ENCODE results near the gene SLC25A39.
"Not testable (repeated sequence)": the region's sequence is repeated elsewhere in the genome, so short reads cannot be mapped to it uniquely, and the experiment has no call there.

SLC25A39 gene

DNA sequence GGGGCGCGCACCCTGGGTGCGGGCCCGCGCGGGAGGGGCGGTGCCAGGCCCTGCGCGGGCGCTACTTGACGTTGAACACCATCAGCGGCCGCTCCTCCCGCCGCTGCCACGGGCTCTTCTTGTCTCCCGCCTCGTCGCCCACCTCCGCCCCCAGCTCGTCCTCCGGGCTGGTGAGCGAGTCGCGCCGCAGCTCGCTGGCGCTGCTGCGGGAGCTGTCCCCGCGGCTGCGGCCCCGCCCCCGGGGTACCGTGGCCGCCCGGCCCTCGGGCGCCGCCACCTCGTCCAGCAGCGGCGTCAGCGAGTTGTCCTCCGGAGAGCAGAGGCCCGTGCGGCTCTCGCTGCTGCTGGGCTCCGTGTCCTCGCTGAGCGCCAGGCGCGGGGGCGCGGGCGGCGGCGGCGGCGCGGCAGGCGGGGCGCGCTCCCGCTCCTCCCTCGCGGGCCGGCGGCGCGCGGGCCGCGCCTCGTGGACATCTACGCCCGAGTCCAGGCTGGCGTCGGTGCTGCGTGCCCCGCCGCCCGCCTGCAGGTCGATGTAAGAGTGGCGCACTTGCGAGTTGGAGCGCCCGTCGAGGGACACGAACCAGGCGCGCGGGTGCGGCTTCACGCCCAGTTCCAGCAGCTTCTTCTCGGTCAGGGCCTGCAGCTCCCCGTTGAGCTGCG is 29.2 kb upstream of the SLC25A39 start:
- no peak for FAIRE-seq

DNA sequence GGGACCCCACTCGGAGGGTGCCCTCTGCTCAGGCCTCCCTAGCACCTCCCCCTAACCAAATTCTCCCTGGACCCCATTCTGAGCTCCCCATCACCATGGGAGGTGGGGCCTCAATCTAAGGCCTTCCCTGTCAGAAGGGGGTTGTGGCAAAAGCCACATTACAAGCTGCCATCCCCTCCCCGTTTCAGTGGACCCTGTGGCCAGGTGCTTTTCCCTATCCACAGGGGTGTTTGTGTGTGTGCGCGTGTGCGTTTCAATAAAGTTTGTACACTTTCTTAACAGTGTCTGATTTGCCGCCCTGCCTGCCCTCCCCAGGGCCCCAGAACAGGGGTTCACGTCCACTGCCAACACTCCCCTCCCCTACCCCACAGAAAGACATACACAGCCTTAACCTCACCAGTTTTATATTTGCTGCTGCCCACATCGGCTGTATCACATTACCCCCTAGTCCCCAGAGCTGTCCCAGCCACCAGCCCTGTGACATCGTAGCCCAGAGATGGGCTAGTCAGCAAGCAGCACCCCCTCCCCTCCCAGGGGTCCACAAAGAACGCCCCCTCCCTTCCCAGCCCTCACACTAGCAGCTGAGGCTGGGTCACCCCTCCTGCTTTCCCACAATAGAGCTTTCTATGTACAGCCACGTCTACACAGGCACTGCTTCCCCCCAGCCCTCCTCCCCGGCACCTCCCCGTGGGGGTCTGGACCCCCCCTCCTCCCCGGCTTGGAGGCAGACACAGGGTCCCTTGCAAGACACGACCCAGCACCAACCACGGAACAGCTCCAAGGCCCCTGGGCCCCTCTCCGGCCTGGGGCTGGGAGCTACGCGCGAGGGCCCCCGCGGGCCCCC is 28.4 kb upstream of the SLC25A39 start:
- FAIRE-seq, result no peak

DNA sequence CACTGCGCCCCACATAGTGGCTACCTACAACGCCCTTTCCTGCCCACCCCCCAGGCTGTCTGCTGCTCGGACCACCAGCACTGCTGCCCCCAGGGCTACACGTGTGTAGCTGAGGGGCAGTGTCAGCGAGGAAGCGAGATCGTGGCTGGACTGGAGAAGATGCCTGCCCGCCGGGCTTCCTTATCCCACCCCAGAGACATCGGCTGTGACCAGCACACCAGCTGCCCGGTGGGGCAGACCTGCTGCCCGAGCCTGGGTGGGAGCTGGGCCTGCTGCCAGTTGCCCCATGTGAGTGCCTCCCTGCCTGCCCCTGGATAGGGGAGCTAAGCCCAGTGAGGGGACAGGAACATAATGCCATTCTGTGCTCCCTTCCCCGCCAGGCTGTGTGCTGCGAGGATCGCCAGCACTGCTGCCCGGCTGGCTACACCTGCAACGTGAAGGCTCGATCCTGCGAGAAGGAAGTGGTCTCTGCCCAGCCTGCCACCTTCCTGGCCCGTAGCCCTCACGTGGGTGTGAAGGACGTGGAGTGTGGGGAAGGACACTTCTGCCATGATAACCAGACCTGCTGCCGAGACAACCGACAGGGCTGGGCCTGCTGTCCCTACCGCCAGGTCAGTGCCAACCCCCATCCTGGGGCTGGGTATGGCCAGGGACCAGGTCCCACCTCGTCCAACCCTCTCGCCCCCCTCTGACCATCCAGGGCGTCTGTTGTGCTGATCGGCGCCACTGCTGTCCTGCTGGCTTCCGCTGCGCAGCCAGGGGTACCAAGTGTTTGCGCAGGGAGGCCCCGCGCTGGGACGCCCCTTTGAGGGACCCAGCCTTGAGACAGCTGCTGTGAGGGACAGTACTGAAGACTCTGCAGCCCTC is 27.6 kb upstream of the SLC25A39 start:
- FAIRE-seq, result no peak

DNA sequence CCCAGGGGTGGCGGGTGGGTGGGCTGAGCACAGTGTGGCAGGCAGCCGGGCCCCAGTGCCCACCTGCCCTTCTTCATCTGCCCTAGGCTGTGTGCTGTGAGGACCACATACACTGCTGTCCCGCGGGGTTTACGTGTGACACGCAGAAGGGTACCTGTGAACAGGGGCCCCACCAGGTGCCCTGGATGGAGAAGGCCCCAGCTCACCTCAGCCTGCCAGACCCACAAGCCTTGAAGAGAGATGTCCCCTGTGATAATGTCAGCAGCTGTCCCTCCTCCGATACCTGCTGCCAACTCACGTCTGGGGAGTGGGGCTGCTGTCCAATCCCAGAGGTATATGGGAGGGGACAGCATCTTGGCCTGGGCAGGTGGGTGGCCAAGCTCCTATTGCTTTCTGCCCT is 26.8 kb upstream of the SLC25A39 start:
- no peak for FAIRE-seq

DNA sequence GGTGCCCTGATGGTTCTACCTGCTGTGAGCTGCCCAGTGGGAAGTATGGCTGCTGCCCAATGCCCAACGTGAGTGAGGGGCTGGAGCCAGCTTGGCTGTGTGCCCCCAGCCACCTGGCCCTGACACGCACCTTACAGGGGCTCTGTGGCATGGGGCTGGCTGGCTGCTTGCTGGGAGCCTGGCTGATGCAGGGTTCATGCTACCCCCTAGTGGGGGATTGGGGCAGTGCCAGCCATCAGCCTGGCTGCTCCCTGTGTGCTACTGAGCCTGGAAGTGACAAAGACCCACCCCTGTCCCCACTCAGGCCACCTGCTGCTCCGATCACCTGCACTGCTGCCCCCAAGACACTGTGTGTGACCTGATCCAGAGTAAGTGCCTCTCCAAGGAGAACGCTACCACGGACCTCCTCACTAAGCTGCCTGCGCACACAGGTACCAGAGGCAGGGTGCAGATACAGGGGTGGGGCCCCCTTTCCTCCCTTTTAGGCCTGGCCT is 26.2 kb upstream of the SLC25A39 start:
- FAIRE-seq, result no peak

DNA sequence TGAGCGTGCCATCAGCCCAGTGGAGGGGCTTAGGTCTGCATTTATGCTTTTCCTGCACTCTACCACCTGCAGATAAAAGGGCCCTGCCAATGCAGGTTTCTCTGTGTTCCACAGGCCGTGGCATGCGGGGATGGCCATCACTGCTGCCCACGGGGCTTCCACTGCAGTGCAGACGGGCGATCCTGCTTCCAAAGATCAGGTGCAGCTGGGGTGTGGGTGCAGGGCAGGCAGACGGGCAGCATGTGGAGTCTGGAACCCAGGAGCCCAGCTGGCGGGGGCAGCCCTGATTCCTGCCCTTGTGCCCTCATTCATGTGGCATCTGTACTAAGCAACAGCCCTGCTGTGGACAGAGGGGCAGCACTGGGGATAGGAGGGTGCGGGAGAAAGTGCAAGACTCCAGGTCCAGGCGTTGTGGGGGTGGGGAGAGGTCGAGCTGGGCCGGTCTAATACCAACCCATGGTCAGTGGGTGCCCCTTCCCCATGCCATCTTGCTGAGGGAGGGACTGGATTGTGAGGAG is 25.0 kb upstream of the SLC25A39 start:
- FAIRE-seq, result no peak

DNA sequence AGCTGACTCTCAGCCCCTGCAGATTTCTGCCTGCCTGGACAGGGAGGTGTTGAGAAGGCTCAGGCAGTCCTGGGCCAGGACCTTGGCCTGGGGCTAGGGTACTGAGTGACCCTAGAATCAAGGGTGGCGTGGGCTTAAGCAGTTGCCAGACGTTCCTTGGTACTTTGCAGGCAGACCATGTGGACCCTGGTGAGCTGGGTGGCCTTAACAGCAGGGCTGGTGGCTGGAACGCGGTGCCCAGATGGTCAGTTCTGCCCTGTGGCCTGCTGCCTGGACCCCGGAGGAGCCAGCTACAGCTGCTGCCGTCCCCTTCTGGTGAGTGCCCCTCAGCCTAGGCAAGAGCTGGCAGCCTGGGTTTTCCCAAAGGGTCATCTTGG is 24.4 kb upstream of the SLC25A39 start:
- no peak for FAIRE-seq

DNA sequence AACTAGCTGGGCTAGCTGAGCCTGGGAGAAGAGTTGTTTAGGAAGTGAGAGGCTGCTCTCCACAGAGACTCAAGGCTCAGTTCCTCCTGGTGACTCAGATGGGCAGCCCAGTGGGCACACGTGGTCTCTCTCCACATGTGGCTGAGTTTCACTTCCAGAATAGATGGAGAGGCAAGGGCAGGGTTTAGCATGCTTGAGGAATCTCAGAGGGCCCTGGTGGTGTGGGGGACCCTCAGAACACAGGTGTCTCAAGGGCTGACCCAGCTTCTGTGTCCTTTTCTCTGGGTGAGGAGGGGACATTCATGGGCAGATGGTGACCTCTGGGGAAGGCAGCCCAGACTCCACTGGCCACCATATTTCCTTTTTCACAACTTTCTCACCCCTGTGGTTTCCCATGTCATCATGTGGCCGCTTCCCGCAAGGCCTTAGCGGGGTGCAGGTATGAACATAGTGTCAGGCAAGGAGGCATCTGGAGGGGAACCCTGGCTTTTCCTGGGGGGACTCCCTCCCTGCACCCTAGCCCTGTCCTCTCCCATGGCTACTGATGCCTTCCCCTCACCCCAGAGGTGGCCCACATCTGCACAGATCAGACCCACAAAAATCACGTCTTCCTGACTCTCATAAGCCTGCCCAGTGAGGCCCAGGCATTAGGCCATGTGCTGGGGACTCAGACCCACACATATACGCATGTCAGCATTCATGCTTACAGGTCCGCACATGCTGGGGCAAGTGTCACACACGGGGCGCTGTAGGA is 23.8 kb upstream of the SLC25A39 start:
- no peak for FAIRE-seq

DNA sequence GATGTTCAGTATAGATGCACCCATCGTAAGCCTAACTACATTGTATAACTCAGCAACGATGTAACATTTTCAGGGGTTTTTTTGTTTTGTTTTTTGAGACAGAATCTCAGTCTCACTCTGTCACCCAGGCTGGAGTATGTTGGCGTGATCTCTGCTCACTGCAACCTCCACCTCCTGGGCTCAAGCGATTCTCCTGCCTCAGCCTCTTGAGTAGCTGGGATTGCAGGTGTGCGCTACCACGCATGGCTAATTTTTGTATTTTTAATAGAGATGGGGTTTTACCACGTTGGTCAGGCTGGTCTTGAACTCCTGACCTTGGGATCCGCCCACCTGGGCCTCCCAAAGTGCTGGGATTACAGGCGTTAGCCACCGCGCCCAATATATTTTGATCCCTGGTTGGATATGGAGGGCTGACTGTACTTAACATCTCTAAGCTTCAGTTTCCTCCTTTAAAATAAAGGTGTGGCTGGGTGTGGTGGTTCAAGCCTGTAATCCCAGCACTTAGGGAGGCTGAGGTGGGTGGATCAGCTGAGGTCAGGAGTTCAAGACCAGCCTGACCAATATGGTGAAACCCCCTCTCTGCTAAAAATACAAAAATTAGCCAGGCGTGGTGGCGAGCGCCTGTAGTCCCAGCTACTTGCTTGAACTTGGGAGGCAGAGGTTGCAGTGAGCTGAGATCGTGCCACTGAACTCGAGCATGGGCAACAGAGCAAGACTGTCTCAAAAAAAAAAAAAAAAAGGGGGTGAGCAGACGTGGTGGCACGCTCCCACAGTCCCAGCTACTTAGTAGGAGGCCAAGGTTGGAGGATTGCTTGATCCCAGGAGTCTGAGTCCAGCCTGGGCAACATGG is 22.8 kb upstream of the SLC25A39 start:
- not testable (repeated sequence) for FAIRE-seq

DNA sequence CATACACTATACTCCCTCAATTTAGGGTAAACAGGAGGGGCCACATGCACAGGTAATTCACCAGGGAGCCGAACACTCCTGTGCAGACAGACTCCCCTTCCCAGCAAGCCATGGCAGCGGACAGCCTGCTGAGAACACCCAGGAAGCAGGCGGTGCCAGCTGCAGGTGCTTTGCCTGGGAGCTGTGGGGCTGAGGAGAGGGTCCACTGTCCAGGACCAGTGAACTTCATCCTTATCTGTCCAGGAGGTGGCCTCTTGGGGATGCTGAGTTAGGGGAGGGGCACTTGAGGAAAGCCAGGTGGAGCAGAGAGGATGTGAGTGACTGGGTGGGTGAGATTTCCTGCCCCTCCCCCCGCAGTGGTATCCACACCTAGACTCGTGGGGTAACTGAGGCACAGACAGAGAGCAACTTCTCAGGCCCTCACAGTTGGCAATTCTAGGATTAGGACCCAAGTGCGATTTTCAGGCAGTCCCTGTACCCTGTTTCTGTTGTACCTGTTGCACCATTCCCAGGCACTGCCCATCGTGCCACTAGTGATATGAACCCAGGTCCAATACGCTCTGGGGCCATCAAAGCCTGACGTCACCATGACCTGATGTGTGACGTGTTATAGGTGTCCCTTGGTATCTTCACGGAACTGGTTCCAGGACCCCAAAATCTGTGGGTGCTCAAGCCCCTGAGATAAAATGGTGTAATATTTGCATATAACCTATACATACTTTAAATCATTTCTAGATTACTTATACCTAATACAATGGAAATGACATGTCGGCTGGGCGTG is 21.6 kb upstream of the SLC25A39 start:
- no peak for FAIRE-seq

DNA sequence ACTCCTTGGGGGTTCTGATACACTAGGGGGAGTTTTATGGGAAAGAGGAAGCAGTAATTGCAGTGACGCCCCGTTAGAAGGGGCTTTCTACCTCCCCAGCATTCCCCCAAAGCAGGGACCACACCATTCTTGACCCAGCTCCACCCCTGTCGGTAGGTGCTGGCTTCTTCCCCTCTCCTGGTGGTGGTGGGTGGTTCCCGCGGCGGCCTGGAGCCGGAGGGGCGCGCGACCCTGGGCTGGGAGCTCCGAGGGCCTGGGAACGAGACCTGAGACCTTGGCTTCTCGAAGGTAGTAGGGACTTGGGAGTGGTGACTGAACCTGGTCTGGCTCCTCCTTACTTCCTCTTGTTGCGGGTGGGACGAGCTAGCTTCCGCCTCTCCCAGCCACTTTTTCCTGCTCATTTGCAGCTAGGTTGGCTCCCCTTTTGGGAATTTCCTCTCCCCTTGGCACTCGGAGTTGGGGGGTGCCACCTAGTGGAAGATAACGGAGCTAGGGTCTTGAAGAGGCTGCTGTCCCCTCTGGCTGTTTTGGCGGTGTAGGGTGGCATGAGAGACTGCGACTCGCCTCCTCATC is 20.9 kb upstream of the SLC25A39 start:
- FAIRE-seq, result no peak

DNA sequence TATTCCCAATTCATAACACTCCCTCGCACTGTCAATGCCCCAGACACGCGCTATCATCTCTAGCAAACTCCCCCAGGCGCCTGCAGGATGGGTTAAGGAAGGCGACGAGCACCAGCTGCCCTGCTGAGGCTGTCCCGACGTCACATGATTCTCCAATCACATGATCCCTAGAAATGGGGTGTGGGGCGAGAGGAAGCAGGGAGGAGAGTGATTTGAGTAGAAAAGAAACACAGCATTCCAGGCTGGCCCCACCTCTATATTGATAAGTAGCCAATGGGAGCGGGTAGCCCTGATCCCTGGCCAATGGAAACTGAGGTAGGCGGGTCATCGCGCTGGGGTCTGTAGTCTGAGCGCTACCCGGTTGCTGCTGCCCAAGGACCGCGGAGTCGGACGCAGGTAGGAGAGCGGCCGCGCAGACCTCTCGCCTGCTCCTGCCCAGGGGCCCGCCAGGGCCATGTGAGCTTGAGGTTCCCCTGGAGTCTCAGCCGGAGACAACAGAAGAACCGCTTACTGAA is 20.4 kb upstream of the SLC25A39 start, which contains the start of gene GRN:
TSS of gene GRN (plus strand) at position 364 of the 515 bp plus-strand sequence. CDS start 3,863 bp downstream, outside the sequence.
- peak; percentile 95 for FAIRE-seq

DNA sequence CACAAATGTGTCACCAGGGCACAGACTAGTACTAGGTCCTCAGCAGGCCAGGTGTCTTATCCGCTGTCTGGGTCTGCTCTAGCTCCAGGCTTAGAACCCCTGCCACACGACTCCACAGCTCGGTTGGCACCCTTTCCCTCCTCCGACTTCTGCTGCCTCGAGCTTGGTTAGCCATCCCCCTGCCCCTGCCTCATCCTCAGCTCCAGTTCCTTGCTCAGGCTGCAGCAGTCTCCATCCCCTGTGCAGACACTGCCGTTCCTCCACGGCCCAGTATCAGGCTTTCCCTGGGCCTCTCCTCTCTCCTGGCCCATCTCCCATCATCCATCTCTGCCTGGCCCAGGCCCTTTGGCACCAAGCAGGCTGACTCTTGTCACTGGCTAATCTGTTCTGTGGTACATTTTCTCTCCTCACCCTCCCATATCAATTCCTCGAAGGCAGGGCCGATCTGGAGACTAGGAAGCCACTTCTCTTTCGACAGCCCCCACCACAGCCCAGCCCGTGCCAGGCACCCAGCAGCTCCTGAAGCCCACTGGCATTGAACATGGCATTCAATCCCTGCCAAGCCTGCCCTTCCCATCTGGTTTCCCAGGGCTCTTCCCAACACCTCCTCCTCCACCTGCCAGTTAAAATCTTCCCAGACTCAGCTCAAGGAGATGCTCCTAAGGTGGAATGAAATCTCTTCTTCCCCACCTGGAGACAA is 19.0 kb upstream of the SLC25A39 start:
- FAIRE-seq, result no peak

DNA sequence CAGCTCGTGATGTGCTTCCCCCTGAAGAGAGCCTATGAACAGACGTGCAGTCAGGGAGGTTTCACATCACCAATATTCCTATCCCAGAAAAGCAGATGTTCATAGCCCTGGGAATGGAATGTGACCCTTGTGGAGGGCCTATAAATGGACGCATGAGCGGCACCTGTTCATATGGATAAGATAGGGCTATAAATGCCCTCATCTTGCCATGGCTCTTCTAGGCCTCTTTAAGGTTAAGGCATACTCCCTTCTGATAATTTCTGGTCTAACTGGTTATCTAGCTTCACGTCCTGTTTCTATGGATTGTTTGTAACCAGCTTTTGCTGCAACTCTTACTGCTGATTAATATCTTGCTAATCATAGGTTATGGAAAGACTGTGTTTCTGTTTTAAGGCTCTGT is 15.9 kb upstream of the SLC25A39 start:
- FAIRE-seq, result not testable (repeated sequence)

DNA sequence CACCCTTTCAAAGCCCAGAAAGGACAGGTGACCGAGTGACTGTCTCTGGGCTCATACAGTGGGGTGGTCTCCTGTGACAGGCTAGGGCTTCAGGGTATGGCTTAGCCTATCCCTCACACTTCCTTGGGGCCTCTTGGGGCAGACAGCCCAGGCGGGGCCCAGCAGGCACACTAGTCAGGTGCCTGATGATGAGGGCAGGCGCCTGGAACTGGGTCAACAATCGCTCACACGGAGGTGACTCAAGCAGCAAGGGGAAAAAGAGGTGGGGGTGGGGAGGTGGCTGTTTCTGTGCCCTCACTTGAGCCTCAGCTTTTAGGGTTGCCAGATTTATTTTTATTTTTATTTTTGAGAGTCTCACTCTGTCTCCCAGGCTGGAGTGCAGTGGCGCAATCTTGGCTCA is 14.1 kb upstream of the SLC25A39 start:
- no peak for FAIRE-seq

DNA sequence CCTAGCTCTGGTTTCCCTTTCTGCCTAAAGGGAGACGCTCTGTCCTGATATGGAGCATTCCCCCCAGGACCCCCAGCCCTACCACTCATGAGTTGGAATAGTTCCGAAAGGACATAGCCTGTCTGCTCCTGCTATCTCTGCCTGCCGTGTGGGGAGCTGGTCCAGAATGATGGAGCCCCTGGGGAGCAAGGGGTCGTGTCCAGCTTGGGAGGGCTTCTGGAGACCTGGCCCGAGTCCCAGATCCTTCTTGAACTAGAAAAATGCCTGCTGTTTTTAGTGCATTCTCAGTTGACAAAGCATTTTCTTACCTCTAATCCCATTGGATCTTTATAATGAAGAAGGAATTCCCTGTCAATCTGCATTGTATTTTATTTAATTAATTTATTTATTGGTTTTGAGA is 11.3 kb upstream of the SLC25A39 start:
- FAIRE-seq, result no peak

DNA sequence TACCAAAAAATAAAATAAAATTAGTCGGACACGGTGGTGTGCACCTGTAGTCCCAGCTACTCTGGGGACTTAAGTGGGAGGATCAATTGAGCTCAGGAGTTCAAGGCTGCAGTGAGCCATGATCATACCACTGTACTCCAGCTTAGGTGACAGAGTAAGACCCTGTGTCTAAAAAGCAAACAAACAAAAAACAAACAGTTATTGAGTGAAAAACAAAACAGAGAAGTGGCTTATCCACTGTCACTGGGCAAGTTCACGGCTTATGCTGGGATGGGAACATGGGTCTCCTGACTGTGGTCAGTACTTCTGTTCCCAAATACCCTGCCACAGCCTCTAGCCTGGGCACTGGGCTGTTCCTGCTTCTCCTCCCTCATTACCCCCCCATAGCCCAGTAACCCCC is 10.9 kb upstream of the SLC25A39 start:
- FAIRE-seq, result no peak

DNA sequence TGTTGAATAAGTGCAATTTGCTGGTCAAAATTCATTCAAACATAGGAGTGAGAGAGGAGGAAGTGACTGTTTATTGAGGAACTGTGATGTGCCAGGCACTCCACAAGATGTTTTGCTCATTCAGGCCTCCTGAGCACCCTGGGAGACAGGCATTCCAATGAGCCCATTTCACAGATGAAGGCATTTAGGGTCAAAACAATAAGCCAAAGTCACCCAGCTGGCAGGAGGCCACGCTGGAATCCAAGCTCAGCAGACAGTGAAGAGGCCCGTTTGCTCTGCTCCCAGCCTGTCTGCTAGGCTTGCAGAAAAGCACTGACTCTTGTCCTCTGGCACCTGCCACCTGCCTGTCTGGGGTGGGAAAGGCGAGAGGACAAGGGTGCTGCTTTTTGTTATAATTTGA is 10.1 kb upstream of the SLC25A39 start:
- FAIRE-seq, result no peak

DNA sequence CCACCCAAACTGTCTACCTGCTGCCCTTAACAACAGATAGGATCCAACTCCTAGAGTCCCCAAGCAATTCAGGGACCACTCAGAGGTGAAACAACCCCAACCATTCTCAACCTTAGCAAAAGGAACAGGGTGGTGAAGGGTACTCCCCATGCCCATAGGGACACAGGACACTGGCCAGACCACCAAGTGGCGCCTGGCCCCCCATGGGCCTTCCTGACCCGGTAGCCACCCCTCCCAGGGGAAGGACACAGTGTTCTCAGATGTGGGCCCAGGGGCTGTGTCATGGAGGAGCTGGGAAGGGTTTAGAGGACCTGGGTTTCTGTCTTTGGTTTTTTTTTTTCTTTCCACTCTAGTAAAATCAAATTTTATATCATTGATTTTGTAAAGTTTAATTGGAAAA is 9.7 kb upstream of the SLC25A39 start:
- no peak for FAIRE-seq

Measured in islet of Langerhans (tissue), 1 donor.